ENCODE results near the gene MAP3K14.

DNA sequence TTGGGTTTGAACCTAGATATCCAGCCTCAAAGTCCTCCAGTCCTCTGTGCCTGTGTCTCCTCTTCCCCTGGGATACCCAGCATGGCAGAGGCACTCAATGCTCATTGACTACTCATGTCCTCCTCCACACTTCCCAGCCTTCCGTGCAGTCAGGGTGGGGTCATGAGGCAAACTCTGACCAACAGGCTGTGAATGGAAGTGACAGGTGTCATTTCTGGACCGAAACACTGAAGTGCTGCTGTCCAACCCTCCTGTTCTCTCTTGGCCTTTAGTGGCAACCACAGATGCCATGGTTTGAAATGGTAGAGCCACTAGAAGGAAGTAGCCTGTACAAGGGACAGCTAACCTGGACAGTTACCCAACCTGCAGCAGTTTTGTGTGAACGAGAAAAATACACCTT lies 46.7 kb upstream of the MAP3K14 start:
- TF ChIP-seq CTCF (IDR thresholded peaks at IDR 0.05) (no peak), EZH2 (IDR thresholded peaks at IDR 0.05) (no peak), EZH2phosphoT487 (IDR thresholded peaks at IDR 0.05) (no peak)

All from neural progenitor cell (in vitro differentiated cells).